AG04450 (cell line): ENCODE data around the gene TSC22D1. TPM values are rescaled to one million over a fixed set of nuclear protein-coding genes. Genes with fewer than 3 reads are reported as not detected.
"Not testable (repeated sequence)": the region's sequence is repeated elsewhere in the genome, so short reads cannot be mapped to it uniquely, and the experiment has no call there.

ENCODE experiments used
- CTCF ChIA-PET: fragments of 300-600, 350-600 bp; formaldehyde crosslinking; extraction: SDS; loops from one replicate; lab custom pipeline; 2022; ENCODE audit warnings: antibody characterized with exemption, inconsistent platforms; lab: Charles Lee
- POLR2A ChIA-PET: fragments of 350-600 bp; formaldehyde crosslinking; extraction: SDS; loops from one replicate; lab custom pipeline; 2021; ENCODE audit warnings: antibody characterized with exemption, inconsistent platforms; lab: Yijun Ruan, JAX
- DNase-seq: peaks from one replicate; pipeline ENCODE4 v3.0.0-alpha.2; 2011; ENCODE audit warnings: low read depth, low spot score
- H3K27ac ChIP-seq: one replicate; pipeline ENCODE4 v1.5.1; 2012; ENCODE audit warnings: low read depth, low read length, control low read depth
- H3K27me3 ChIP-seq: one replicate; pipeline ENCODE4 v1.6.0; 2012; ENCODE audit warnings: low read length; ENCODE audit not compliant: control insufficient read depth, insufficient read depth
- H3K4me3 ChIP-seq: 2 replicates; pipeline ENCODE4 v1.5.1; 2011; ENCODE audit warnings: mild to moderate bottlenecking, low read depth, low read length, control low read depth
- H3K9me3 ChIP-seq: 2 replicates; pipeline ENCODE4 v1.5.1; 2012; ENCODE audit warnings: low read length; ENCODE audit not compliant: control insufficient read depth, insufficient read depth
- CTCF ChIP-seq: IDR thresholded peaks from 2 replicates; pipeline ENCODE4 v1.5.1; 2011; ENCODE audit warnings: low read depth, low read length, control low read depth, inconsistent platforms
- polyA plus RNA-seq: library from polyadenylated mRNA; depleted of rRNA; stranded (reverse); fragments of >200 nt; gene quantifications from 2 replicates; pipeline ENCODE4 v1.2.3, GENCODE V29; 2011

TSC22D1 gene
- polyA plus RNA-seq, 1 experiment = 77.3 TPM

DNA sequence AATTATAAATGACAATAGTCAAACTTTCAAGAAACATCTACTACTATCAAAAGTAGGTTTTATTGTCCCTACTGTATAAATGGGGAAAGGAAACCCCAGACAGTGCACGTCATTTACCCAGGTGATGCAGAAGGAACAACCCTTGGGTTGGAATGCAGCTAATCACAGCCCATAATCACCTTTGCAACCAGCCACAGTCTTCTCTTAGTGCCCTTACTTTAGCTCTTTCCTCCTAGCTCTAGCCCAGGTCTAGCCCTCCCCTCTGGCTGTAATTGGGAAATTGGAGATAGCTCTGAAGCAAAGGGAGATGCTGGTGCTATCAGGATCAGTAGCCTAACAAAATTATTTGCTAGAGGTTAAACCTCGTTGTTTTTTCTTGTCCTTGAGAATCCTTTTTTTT, 25.5 kb upstream of the TSC22D1 start:
- no peak overlapping the region for H3K27ac ChIP-seq
- POLR2A ChIA-PET = no interaction called here
- no peak overlapping the region for H3K4me3 ChIP-seq
- no peaks in the 10 kb centered on the region for H3K27me3 ChIP-seq
- no peak for TF ChIP-seq CTCF
- H3K9me3 ChIP-seq = no peaks in the 10 kb centered on the region
- CTCF ChIA-PET = interaction anchor here (0.5 kb wide), 1 partner anchor 226 kb away, joined by 5 read pairs; no protein-coding TSS in a partner anchor
- no peak for DNase-seq

GRCh38 chr13:44593861-44594592, 17.9 kb upstream of the TSC22D1 start:
- H3K4me3 ChIP-seq, H3K27me3 ChIP-seq, H3K9me3 ChIP-seq, CTCF ChIA-PET, DNase-seq, POLR2A ChIA-PET, H3K27ac ChIP-seq: not testable (repeated sequence)

GRCh38 chr13:44592216-44592847, 16.2 kb upstream of the TSC22D1 start:
- DNase-seq = no peak
- Histone ChIP-seq H3K9me3 (peaks cover 5% of the 10 kb centered on the region; the same call in 1 of the 2 replicates), H3K4me3 (no peak overlapping the region), H3K27me3 (no peaks in the 10 kb centered on the region), H3K27ac (no peak overlapping the region)
- TF ChIP-seq CTCF = no peak
- POLR2A ChIA-PET = interaction anchor here (1.0 kb wide), 1 partner anchor 117 kb away, joined by 3 read pairs; no protein-coding TSS in a partner anchor
- CTCF ChIA-PET = no interaction called here

GRCh38 chr13:44591316-44591715, 15.2 kb upstream of the TSC22D1 start:
- H3K9me3 ChIP-seq = peaks cover 5% of the 10 kb centered on the region; the same call in 1 of the 2 replicates
- TF ChIP-seq CTCF = no peak
- ChIA-PET CTCF (no interaction called here), POLR2A (interaction anchor here (1.0 kb wide), 1 partner anchor 118 kb away, joined by 3 read pairs; no protein-coding TSS in a partner anchor)
- H3K27me3 ChIP-seq = no peaks in the 10 kb centered on the region
- no peak overlapping the region for H3K4me3 ChIP-seq
- DNase-seq = no peak
- H3K27ac ChIP-seq = no peak overlapping the region

DNA sequence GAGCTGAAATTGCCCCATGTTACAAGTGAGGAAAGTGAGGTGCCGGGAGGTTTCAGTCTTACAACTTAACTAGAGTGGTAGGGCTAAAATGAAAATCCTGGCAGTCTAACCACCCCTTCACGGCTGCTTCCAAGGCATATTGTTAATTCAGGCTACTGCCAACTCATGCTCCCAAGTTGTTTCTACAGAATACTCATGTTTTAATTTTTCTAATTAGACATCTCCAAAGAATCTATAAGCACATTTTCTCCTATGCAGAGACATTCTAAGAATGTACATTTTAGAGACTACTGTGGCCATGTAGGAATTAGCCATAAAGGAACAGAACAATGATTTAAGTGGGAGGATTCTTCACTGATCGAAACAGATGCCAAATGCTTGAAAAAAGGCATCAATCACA, 7.0 kb upstream of the TSC22D1 start:
- Histone ChIP-seq H3K4me3 (no peak overlapping the region), H3K9me3 (no peaks in the 10 kb centered on the region), H3K27ac (no peak overlapping the region), H3K27me3 (no peaks in the 10 kb centered on the region)
- DNase-seq = no peak
- CTCF ChIA-PET = no interaction called here
- TF ChIP-seq CTCF = no peak
- POLR2A ChIA-PET = no interaction called here
